Left ventricle myocardium inferior (tissue), 1 donor: ENCODE measurements around the gene ITGAD. TPM values are rescaled to one million over a fixed set of nuclear protein-coding genes. Genes with fewer than 3 reads are reported as not detected.

Experiments
- DNase-seq: peaks from one replicate; pipeline ENCODE4 v3.0.0-alpha.2; 2020
- H3K27ac ChIP-seq: fragments of 200-600 bp; replicated peaks from 2 replicates; pipeline ENCODE4 v1.8.0; 2021
- H3K27me3 ChIP-seq: fragments of 200-600 bp; 2 replicates; pipeline ENCODE4 v1.8.0; 2021; ENCODE audit warnings: low read depth
- H3K36me3 ChIP-seq: fragments of 200-600 bp; 2 replicates; pipeline ENCODE4 v1.8.0; 2021
- H3K4me1 ChIP-seq: fragments of 200-600 bp; 2 replicates; pipeline ENCODE4 v1.8.0; 2021
- H3K4me3 ChIP-seq: fragments of 200-600 bp; 2 replicates; pipeline ENCODE4 v1.8.0; 2021; ENCODE audit warnings: mild to moderate bottlenecking, moderate library complexity
- H3K9me3 ChIP-seq: fragments of 200-600 bp; replicated peaks from 2 replicates; pipeline ENCODE4 v1.8.0; 2021
- CTCF ChIP-seq: fragments of 200-600 bp; IDR thresholded peaks from 2 replicates; pipeline ENCODE4 v1.8.0; 2021; ENCODE audit warnings: antibody characterized with exemption, mild to moderate bottlenecking, borderline replicate concordance
- intact Hi-C: fragments of 100-400 bp; cut with micrococcal nuclease; formaldehyde crosslinking; loops from one replicate; pipeline ENCODE4 v1.11.0; 2022
- total RNA-seq: library from RNA; stranded (reverse); fragmentation: NEBNext Ultra II Directional; extraction: Animal tissue kit (Norgen Biotek cat#: 25700); gene quantifications from one replicate; pipeline ENCODE4 v1.2.1, GENCODE V29; 2021
- donor health status: DM: no; HTN: yes; CAD: no; lungs with severe emphysema.

Gene ITGAD
- total RNA-seq, 1 donor from 2014 or later: not detected

DNA sequence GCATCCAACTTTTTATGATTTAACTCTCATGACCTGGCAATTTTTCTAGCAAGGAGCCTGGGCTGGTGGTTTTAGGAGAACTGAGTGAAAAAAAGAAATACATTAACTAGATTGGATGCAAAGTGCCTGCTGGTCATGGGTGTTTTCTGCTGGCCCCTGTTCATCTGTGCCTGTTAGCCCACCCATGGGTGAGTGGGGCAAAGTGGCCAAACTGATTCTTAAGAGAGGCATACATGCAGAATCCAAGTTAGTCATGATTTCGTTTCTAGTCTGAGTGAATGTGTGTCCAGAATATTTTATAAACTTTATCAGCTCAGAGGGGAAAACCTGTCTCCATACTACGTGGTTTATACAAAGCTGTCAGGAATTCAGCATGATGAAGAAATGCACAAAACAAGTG is 4.6 kb upstream of the ITGAD start:
- TF ChIP-seq CTCF: no peak
- H3K27me3 ChIP-seq: peaks cover 58% of the 10 kb centered on the region
- H3K36me3 ChIP-seq: no peaks in the 10 kb centered on the region
- intact Hi-C loops: no loop called here
- H3K27ac ChIP-seq: no peak overlapping the region
- H3K4me3 ChIP-seq: no peak overlapping the region
- no peaks in the 10 kb centered on the region for H3K4me1 ChIP-seq
- DNase-seq: no peak
- no peaks in the 10 kb centered on the region for H3K9me3 ChIP-seq

GRCh38 chr16:31390504-31391041 is 2.6 kb upstream of the ITGAD start:
- no peaks in the 10 kb centered on the region for H3K36me3 ChIP-seq
- H3K27ac ChIP-seq: no peak overlapping the region
- H3K4me3 ChIP-seq: no peak overlapping the region
- peaks cover 56% of the 10 kb centered on the region for H3K27me3 ChIP-seq
- TF ChIP-seq CTCF: no peak
- DNase-seq: no peak
- no peaks in the 10 kb centered on the region for H3K9me3 ChIP-seq
- no peaks in the 10 kb centered on the region for H3K4me1 ChIP-seq
- intact Hi-C loops: no loop called here

DNA sequence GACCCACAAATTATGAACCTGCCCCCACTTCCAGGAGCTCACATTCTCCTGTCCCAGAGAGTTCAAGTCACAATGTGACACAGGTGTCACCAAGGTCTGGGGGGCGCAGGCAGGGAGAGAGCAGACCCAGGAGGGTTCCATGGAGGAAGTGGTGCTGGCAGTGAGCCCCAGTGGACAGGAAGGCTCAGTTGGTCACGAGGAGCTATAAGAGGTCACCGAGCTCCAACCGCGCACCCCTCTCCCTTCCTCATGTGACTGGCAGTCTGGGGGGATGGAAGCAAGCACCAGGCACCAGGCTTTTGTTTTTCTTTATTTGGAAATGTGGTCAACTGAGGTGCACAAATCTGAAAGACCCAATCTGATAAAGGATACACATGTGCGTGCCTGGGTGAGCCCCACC is 2.5 kb downstream of the ITGAD start:
- TF ChIP-seq CTCF: no peak
- Histone ChIP-seq H3K4me1 (no peaks in the 10 kb centered on the region), H3K4me3 (no peak overlapping the region), H3K9me3 (peaks cover 7% of the 10 kb centered on the region), H3K27ac (no peak overlapping the region), H3K27me3 (peaks cover 56% of the 10 kb centered on the region), H3K36me3 (no peaks in the 10 kb centered on the region)
- intact Hi-C loops: no loop called here
- no peak for DNase-seq

DNA sequence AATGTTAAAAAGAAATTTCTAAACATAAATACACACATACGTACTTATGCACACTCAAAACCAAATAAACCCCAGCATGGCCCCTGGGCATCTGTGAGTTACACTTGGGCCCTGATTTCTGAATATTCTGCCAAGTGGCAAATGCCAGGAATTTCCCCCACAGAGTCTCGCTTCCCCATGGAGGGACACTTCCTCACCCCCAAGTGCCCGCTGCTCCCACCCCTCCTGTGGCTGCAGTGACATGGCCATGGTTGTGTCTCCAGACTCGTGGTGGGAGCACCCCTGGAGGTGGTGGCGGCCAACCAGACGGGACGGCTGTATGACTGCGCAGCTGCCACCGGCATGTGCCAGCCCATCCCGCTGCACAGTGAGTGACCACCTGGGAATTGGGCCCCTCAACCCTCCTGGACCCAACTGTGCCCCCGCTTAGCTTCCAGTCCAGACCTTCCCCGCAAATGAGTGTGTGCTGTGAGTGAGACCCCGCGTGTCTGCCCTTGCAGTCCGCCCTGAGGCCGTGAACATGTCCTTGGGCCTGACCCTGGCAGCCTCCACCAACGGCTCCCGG is 4.0 kb downstream of the ITGAD start:
- peaks cover 7% of the 10 kb centered on the region for H3K9me3 ChIP-seq
- H3K36me3 ChIP-seq: no peaks in the 10 kb centered on the region
- intact Hi-C loops: no loop called here
- H3K27me3 ChIP-seq: peaks cover 54% of the 10 kb centered on the region
- H3K4me3 ChIP-seq: no peak overlapping the region
- no peak for TF ChIP-seq CTCF
- DNase-seq: no peak
- no peak overlapping the region for H3K27ac ChIP-seq
- H3K4me1 ChIP-seq: no peaks in the 10 kb centered on the region

DNA sequence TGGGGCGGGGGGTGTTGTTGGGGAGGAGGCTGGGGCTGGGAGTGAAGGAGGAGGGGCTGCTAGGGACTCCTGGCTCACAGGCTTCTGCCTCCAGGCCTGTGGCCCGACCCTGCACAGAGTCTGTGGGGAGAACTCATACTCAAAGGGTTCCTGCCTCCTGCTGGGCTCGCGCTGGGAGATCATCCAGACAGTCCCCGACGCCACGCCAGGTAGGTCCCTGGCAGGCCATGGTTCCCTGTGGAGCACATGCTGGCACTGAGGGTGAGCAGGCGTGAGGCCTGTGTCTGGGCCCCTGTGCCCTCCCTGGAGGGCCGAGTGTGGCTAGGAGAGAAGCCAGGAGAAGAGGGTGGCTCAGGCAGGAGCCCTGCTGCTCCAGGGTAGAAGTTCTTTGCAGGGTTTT is 4.6 kb downstream of the ITGAD start:
- intact Hi-C loops: no loop called here
- Histone ChIP-seq H3K27ac (no peak overlapping the region), H3K27me3 (peaks cover 49% of the 10 kb centered on the region), H3K4me3 (no peak overlapping the region), H3K36me3 (no peaks in the 10 kb centered on the region), H3K9me3 (peaks cover 7% of the 10 kb centered on the region), H3K4me1 (no peaks in the 10 kb centered on the region)
- no peak for TF ChIP-seq CTCF
- no peak for DNase-seq
